T-helper 22 cell (primary cell): ENCODE results near the gene ZBTB42.

Experiments
- DNase-seq: peaks from one replicate; pipeline ENCODE4 v3.0.0-alpha.2; 2020; ENCODE audit warnings: low read depth

Gene ZBTB42

GRCh38 chr14:104782808-104783139, 18.1 kb upstream of the ZBTB42 start:
- DNase-seq, result no peak

GRCh38 chr14:104783484-104784217, 17.2 kb upstream of the ZBTB42 start:
- no peak for DNase-seq

GRCh38 chr14:104784218-104784568, 16.7 kb upstream of the ZBTB42 start:
- no peak for DNase-seq

- DNase-seq, result no peak
Measured at GRCh38 chr14:104784846-104785707, 15.8 kb upstream of the ZBTB42 start.

GRCh38 chr14:104785708-104786080, 15.2 kb upstream of the ZBTB42 start:
- DNase-seq, result no peak

GRCh38 chr14:104786091-104786586, 14.8 kb upstream of the ZBTB42 start:
- no peak for DNase-seq

GRCh38 chr14:104786726-104787675, 13.9 kb upstream of the ZBTB42 start:
- no peak for DNase-seq

- no peak for DNase-seq
Measured at GRCh38 chr14:104787736-104788135, 13.2 kb upstream of the ZBTB42 start.

- no peak for DNase-seq
Measured at GRCh38 chr14:104788161-104788818, 12.6 kb upstream of the ZBTB42 start.

GRCh38 chr14:104788873-104789663, 11.8 kb upstream of the ZBTB42 start:
- no peak for DNase-seq

GRCh38 chr14:104789752-104790743, 10.9 kb upstream of the ZBTB42 start:
- no peak for DNase-seq

- no peak for DNase-seq
Measured at GRCh38 chr14:104791425-104791824, 9.5 kb upstream of the ZBTB42 start.

- DNase-seq, result no peak
Measured at GRCh38 chr14:104792101-104792884, 8.6 kb upstream of the ZBTB42 start.

GRCh38 chr14:104792945-104793702, 7.8 kb upstream of the ZBTB42 start:
- DNase-seq, result no peak

- no peak for DNase-seq
Measured at GRCh38 chr14:104793703-104793959, 7.3 kb upstream of the ZBTB42 start.

GRCh38 chr14:104794099-104794498, 6.8 kb upstream of the ZBTB42 start:
- no peak for DNase-seq

GRCh38 chr14:104794631-104794992, 6.3 kb upstream of the ZBTB42 start:
- no peak for DNase-seq

- DNase-seq, result no peak
Measured at GRCh38 chr14:104794993-104795780, 5.7 kb upstream of the ZBTB42 start, which contains the start of gene AKT1. Gene AKT1 (minus strand): TSS chr14:104795748. CDS start chr14:104792643, 3,105 bp downstream.
